Gastroesophageal sphincter (tissue), 2 donors: ENCODE data around the gene SPRR2E.

ENCODE experiments used
- POLR2A ChIP-seq, 2 donors: fragments of 450-650 bp; IDR thresholded peaks; one replicate each; pipeline ENCODE4 v1.6.1; 2017; ENCODE audit warnings: antibody characterized with exemption in 2 of 2, mild to moderate bottlenecking in 2 of 2, moderate library complexity in 1 of 2
- POLR2AphosphoS5 ChIP-seq: sonication (generic); formaldehyde crosslinking; IDR thresholded peaks from one replicate; pipeline ENCODE4 v1.6.1; 2017; ENCODE audit warnings: antibody characterized with exemption

DNA sequence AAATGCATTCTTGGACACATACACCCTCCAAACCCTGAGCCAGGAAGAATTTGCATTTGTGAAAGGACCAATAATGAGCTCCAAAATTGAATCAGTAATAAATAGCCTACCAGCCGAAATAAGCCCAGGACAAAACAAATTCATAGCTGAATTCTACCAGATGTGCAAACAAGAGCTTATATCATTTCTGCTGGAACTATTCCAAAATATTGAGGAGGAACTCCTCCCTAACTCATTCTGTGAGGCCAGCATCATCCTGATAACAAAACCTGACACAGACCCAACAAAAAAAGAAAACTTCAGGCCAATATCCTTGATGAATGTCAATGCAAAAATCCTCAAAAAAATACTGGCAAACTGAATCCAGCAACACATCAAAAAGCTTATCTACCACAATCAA is 6.7 kb downstream of the SPRR2E start:
- TF ChIP-seq POLR2A (IDR thresholded peaks at IDR 0.05) (no peak), POLR2AphosphoS5 (no peak)
